ENCODE measurements around the gene PLXNA2.

PLXNA2 gene

DNA sequence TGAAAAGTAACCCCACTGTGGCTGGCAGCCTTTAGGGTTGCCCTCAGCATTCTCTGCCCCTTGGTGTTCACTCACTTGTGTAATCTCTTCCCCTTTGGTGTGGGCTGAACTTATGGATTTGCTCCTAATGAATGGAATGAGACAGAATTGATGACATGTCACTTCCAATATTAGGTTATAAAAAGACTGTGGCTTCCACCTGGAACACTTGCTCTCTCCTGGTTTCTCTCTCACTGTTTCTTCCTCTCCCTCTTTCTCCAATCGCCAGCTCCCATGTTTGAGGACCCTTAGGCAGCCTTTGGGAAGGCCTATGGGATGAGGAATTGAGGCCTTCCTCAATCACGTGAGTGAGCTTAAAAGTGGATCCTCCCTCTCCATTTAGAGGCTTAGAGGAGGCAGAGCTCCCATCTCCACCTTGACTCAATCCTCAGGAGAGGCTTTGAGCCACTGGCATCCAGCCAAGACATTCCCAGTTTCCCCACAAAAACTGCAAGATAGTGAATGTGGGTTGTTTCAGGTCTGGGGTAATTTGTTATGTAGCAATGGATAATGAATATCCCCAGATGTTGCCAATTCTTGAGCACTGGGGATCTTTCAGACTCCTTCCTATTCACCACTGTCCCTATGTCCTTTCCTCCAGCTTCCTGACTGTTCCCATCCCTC, 237.8 kb downstream of the PLXNA2 start:
- no peak for DNase-seq (ENCODE audit: low read depth, low spot score)
- ChIA-PET POLR2A (no interaction called here), CTCF (interaction anchor here (0.8 to 6.2 kb wide), 9 partner anchors 9 to 1621 kb away, joined by 3 to 52 read pairs (median 7); partner anchors contain the start of gene PLXNA2)
- TF ChIP-seq, protein P1, sequence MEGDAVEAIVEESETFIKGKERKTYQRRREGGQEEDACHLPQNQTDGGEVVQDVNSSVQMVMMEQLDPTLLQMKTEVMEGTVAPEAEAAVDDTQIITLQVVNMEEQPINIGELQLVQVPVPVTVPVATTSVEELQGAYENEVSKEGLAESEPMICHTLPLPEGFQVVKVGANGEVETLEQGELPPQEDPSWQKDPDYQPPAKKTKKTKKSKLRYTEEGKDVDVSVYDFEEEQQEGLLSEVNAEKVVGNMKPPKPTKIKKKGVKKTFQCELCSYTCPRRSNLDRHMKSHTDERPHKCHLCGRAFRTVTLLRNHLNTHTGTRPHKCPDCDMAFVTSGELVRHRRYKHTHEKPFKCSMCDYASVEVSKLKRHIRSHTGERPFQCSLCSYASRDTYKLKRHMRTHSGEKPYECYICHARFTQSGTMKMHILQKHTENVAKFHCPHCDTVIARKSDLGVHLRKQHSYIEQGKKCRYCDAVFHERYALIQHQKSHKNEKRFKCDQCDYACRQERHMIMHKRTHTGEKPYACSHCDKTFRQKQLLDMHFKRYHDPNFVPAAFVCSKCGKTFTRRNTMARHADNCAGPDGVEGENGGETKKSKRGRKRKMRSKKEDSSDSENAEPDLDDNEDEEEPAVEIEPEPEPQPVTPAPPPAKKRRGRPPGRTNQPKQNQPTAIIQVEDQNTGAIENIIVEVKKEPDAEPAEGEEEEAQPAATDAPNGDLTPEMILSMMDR (IDR thresholded peaks at IDR 0.05; ENCODE audit: insufficient read depth, low read length, missing control alignments), result no peak
- no peak overlapping the region for H3K4me3 ChIP-seq (ENCODE audit: low read depth, low read length)

DNA sequence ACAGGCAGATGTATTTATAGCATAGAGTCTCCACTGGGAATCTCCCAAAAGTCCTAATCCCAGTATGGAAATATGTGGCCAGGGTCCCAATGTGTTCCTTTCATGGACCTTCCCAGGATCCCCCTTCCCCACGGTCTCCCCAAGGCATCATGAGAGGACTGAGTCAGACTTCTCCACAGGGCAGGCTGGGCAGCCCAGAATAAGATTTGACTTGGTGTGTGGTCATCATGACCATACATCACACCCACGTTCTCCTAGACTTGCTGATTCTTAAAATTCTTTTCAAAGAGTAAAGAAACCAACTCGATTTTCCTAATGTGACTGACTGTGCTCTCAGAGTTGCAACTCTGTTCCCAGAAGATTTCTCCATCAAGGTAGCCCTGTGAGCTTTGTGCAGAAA, 239.3 kb downstream of the PLXNA2 start:
- CTCF ChIA-PET, result interaction anchor here (6.2 kb wide), 1 partner anchor 16 kb away, joined by 52 read pairs; no protein-coding TSS in a partner anchor
- POLR2A ChIA-PET, result no interaction called here
- no peak overlapping the region for H3K4me3 ChIP-seq (ENCODE audit: low read depth, low read length)
- TF ChIP-seq, protein P1 (IDR thresholded peaks at IDR 0.05; ENCODE audit: insufficient read depth, low read length, missing control alignments), result no peak
- no peak for DNase-seq (ENCODE audit: low read depth, low spot score)

DNA sequence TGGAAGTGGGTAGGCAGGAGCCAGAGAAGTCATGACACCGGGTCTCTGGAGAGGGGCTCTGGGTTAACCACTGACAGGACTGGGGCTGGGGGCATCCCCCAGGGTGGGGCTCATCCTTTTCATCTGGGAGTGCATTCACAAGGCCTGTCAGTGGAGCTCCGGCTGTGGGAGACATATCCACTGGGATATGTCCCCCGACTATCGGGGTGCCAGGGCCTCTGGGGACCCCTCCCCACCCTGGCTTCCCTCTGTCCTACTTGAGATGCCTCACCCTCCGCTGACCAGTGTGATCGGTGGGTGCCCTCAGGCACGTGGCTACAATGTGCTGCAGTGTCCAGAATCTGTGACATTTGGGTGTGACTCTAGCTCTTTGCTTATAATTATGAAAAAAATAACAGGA, 240.9 kb downstream of the PLXNA2 start:
- DNase-seq (ENCODE audit: low read depth, low spot score), result no peak
- no peak overlapping the region for H3K4me3 ChIP-seq (ENCODE audit: low read depth, low read length)
- POLR2A ChIA-PET, result no interaction called here
- CTCF ChIA-PET, result interaction anchor here (0.7 to 3.4 kb wide), 10 partner anchors 8 to 241 kb away, joined by 3 to 12 read pairs (median 5); partner anchors contain the start of gene PLXNA2
- TF ChIP-seq, protein P1 (IDR thresholded peaks at IDR 0.05; ENCODE audit: insufficient read depth, low read length, missing control alignments), result no peak

DNA sequence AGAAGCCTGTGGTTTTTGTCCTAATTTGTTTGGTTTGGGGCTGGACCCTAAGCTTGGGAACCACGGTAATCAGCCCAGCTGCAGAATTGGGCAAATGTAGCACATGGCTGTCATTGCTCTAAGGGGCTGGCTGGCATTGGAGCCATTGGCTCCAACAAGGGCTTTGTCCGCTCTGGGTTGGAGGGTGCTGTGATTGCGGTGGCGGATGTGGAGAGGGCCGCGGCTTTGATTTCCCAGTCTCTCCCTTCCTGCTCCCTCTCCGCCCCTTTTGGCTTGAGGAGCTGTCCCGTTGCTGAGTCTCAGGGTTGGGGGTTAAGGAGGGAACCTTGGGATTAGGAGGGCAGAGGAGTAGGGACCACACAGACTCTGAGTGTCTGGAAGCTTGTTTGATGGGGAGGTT, 241.5 kb downstream of the PLXNA2 start:
- POLR2A ChIA-PET, result no interaction called here
- no peak for DNase-seq (ENCODE audit: low read depth, low spot score)
- no peak overlapping the region for H3K4me3 ChIP-seq (ENCODE audit: low read depth, low read length)
- TF ChIP-seq, protein P1 (IDR thresholded peaks at IDR 0.05; ENCODE audit: insufficient read depth, low read length, missing control alignments), result no peak
- CTCF ChIA-PET, result interaction anchor here (0.7 to 3.4 kb wide), 8 partner anchors 9 to 242 kb away, joined by 3 to 12 read pairs (median 6); partner anchors contain the start of gene PLXNA2

DNA sequence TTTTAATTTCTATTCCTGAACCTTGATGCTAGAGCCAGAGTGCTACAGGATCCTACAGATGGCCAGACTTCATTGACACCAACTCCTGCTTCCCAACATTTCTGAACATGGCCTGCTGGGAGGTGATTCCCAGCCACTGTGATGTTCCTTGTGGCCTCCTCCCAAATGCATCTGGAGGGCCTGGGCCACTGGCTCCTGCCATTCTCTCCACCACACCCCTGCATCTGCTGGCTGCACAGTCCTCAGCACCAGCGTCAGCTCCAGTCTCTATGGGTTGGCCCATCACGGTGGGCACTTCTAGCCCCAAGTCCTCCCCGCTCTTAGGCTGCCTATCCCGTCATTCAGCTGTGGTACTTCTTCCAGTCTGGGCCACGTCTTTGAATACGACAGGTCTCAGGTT, 242.1 kb downstream of the PLXNA2 start:
- no peak for DNase-seq (ENCODE audit: low read depth, low spot score)
- POLR2A ChIA-PET, result no interaction called here
- no peak overlapping the region for H3K4me3 ChIP-seq (ENCODE audit: low read depth, low read length)
- TF ChIP-seq, protein P1 (IDR thresholded peaks at IDR 0.05; ENCODE audit: insufficient read depth, low read length, missing control alignments), result no peak
- CTCF ChIA-PET, result interaction anchor here (0.7 to 5.2 kb wide), 5 partner anchors 8 to 240 kb away, joined by 3 to 132 read pairs (median 12); no protein-coding TSS in a partner anchor

DNA sequence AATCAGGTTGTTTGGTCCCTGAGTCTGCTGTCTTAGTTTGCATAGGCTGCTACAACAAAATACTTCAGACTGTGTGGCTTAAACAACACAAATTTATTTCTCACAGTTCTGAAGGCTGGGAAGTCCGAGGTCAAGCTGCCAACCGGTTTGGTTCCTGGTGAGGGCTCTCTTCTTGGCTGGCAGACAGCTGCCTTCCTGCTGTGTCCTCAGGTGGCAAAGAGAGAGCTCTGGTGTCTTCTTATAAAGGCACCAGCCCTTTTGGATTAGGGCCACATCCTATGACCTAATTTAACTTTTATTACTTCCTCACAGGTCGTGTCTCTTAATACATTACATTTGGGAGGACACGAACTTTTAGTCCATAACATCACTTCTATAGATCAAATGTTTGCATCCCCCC, 243.7 kb downstream of the PLXNA2 start:
- ChIA-PET CTCF (interaction anchor here (1.5 to 5.2 kb wide), 4 partner anchors 21 to 131 kb away, joined by 4 to 132 read pairs (median 10); no protein-coding TSS in a partner anchor), POLR2A (no interaction called here)

More for the DNA sequence above, 243.7 kb downstream of the PLXNA2 start:
- DNase-seq (ENCODE audit: low read depth, low spot score), result no peak
- no peak overlapping the region for H3K4me3 ChIP-seq (ENCODE audit: low read depth, low read length)
- TF ChIP-seq, protein P1 (IDR thresholded peaks at IDR 0.05; ENCODE audit: insufficient read depth, low read length, missing control alignments), result no peak
